Upper lobe of left lung (tissue), 4 donors: Measurements from ENCODE around the gene LANCL1.
"Not testable (repeated sequence)": the region's sequence is repeated elsewhere in the genome, so short reads cannot be mapped to it uniquely, and the experiment has no call there.

Experiments
- CTCF ChIP-seq, 6 experiments: fragments of 450-650 bp in 4 of 6; fragments of 200-600 bp in 2 of 6; sonication (generic) in 2 of 6; IDR thresholded peaks; one replicate each; pipeline ENCODE4 v1.5.1; 2016 to 2019; ENCODE audit warnings: antibody characterized with exemption in 6 of 6
- EP300 ChIP-seq, 4 donors: sonication (generic); formaldehyde crosslinking; IDR thresholded peaks; one replicate each; pipeline ENCODE4 v1.5.1; 2017; ENCODE audit warnings: antibody characterized with exemption in 4 of 4, control low read depth in 2 of 4
- POLR2AphosphoS5 ChIP-seq, 2 donors: sonication (generic); formaldehyde crosslinking; IDR thresholded peaks; one replicate each; pipeline ENCODE4 v1.5.1; 2017; ENCODE audit warnings: antibody characterized with exemption in 2 of 2

GRCh38 chr2:210450942-210451341 is 25.6 kb downstream of the LANCL1 start:
- TF ChIP-seq EP300, CTCF, POLR2AphosphoS5 (IDR thresholded peaks at IDR 0.05): not testable (repeated sequence)
